Endothelial cell of umbilical vein (primary cell): ENCODE data around the gene MT1E. TPM values are rescaled to one million over a fixed set of nuclear protein-coding genes. Genes with fewer than 3 reads are reported as not detected.
A peak's percentile ranks its signal among the peaks of the same experiment; 100 is the strongest.

Experiments
- BruUV-seq: library from RNA; stranded (reverse); fragments of 400-500 nt; replicated peaks from 2 replicates; lab custom pipeline; 2021; lab: Mats Ljungman, UMichigan
- CTCF ChIA-PET: fragments of 300-600, 350-600 bp; sonication (Branson Sonifier 250); formaldehyde crosslinking; loops from one replicate; lab custom pipeline; 2021; ENCODE audit warnings: antibody characterized with exemption, inconsistent platforms; lab: Charles Lee
- POLR2A ChIA-PET: fragments of 300-600, 350-600 bp; sonication (Branson Sonifier 250); formaldehyde crosslinking; loops from one replicate; lab custom pipeline; 2021; ENCODE audit warnings: antibody characterized with exemption, inconsistent platforms; lab: Charles Lee
- DNase-seq: peaks from one replicate; pipeline ENCODE4 v3.0.0-alpha.2; 2011; ENCODE audit warnings: low read depth, low spot score
- FAIRE-seq: peaks from 2 replicates; lab custom pipeline; 2011; peaks lifted over from hg19 to GRCh38; lab: Jason Lieb, UNC
- H2AFZ ChIP-seq: 2 replicates; pipeline ENCODE4 v1.6.0; 2012; ENCODE audit warnings: low read depth, low read length, control low read depth, inconsistent platforms
- H3K27ac ChIP-seq: 2 replicates; pipeline ENCODE4 v1.5.1; 2011; ENCODE audit warnings: low read depth, mild to moderate bottlenecking, control low read depth, low read length, moderate library complexity; ENCODE audit not compliant: insufficient read depth
- H3K27me3 ChIP-seq, 2 experiments: 2 replicates each; pipeline versions ENCODE4 v1.6.0 to v1.6.1; 2011; ENCODE audit warnings: low read length in 2 of 2, mixed read lengths in 1 of 2; ENCODE audit not compliant: control insufficient read depth in 2 of 2, insufficient read depth in 2 of 2
- H3K36me3 ChIP-seq, 2 experiments: 2 replicates in 1 of 2; 3 replicates in 1 of 2; pipeline ENCODE4 v1.5.1; 2011; ENCODE audit warnings: low read length in 2 of 2, mild to moderate bottlenecking in 1 of 2, moderate library complexity in 1 of 2; ENCODE audit not compliant: control insufficient read depth in 2 of 2, insufficient read depth in 2 of 2; ENCODE audit errors: extremely low read depth in 1 of 2
- H3K4me1 ChIP-seq: 3 replicates; pipeline ENCODE4 v1.5.1; 2011; ENCODE audit warnings: mild to moderate bottlenecking, low read length; ENCODE audit not compliant: control insufficient read depth, insufficient read depth; ENCODE audit errors: extremely low read depth
- H3K4me2 ChIP-seq: 2 replicates; pipeline ENCODE4 v1.6.1; 2011; ENCODE audit warnings: low read length, control low read depth, mixed read lengths; ENCODE audit not compliant: insufficient read depth
- H3K4me3 ChIP-seq, 3 experiments: fragments of 200-600 bp in 1 of 3; sonication (generic), shearing (Covaris generic) in 1 of 3; replicated peaks in 1 of 3; 2 replicates each; pipeline ENCODE4 v1.5.1; 2011 to 2016; ENCODE audit warnings: control low read depth in 3 of 3, low read length in 3 of 3, mild to moderate bottlenecking in 2 of 3, inconsistent platforms in 1 of 3, low read depth in 1 of 3, moderate library complexity in 1 of 3; ENCODE audit not compliant: insufficient read depth in 1 of 3
- H3K79me2 ChIP-seq: 2 replicates; pipeline ENCODE4 v1.6.0; 2012; ENCODE audit warnings: low read length, inconsistent platforms; ENCODE audit not compliant: control insufficient read depth, insufficient read depth
- H3K9ac ChIP-seq: replicated peaks from 2 replicates; pipeline ENCODE3; 2011; ENCODE audit warnings: low read length, control low read depth; ENCODE audit not compliant: insufficient read depth; ENCODE audit errors: extremely low read depth
- H3K9me1 ChIP-seq: replicated peaks from 3 replicates; pipeline ENCODE4 v1.6.0; 2011; ENCODE audit warnings: mild to moderate bottlenecking, low read length; ENCODE audit not compliant: control insufficient read depth, insufficient read depth; ENCODE audit errors: extremely low read depth
- H3K9me3 ChIP-seq: replicated peaks from 2 replicates; pipeline ENCODE4 v1.5.1; 2012; ENCODE audit warnings: low read length, inconsistent platforms; ENCODE audit not compliant: control insufficient read depth, insufficient read depth
- H4K20me1 ChIP-seq: replicated peaks from 2 replicates; pipeline ENCODE3; 2011; ENCODE audit warnings: mild to moderate bottlenecking, low read length; ENCODE audit not compliant: control insufficient read depth, insufficient read depth; ENCODE audit errors: extremely low read depth
- CTCF ChIP-seq, 2 donors: IDR thresholded peaks; 1 replicate in 1 of 2; 2 replicates in 1 of 2; pipeline ENCODE4 v1.5.1; 2011; ENCODE audit warnings: low read length in 2 of 2, mild to moderate bottlenecking in 2 of 2, moderate library complexity in 2 of 2, control low read depth in 1 of 2, inconsistent platforms in 1 of 2, low read depth in 1 of 2; ENCODE audit not compliant: insufficient read depth in 1 of 2; ENCODE audit errors: extremely low read depth in 1 of 2
- FOS ChIP-seq: IDR thresholded peaks from 2 replicates; pipeline ENCODE4 v1.6.1; 2011; ENCODE audit warnings: mild to moderate bottlenecking, low read length, moderate library complexity, borderline replicate concordance; ENCODE audit not compliant: insufficient read depth
- GATA2 ChIP-seq: IDR thresholded peaks from 2 replicates; pipeline ENCODE4 v1.7.0; 2011; ENCODE audit warnings: low read depth, mild to moderate bottlenecking, moderate library complexity, mixed read lengths, low read length; ENCODE audit not compliant: insufficient read length, insufficient read depth
- JUN ChIP-seq: IDR thresholded peaks from 2 replicates; pipeline ENCODE4 v1.6.1; 2011; ENCODE audit warnings: borderline replicate concordance, low read depth; ENCODE audit not compliant: insufficient read length, insufficient read depth
- dilution Hi-C: fragments of 300-500 bp; cut with MboI; formaldehyde crosslinking; loops from one replicate; pipeline ENCODE4 v1.15.0; 2019; ENCODE audit warnings: low sequenced_read_pairs; ENCODE audit not compliant: extremely low pct_ligation_motif_present
- intact Hi-C: fragments of 100-400 bp; cut with micrococcal nuclease; formaldehyde crosslinking; loops from one replicate; pipeline ENCODE4 v1.10.0; 2022
- polyA plus RNA-seq, 4 experiments: library from polyadenylated mRNA; depleted of rRNA in 3 of 4; stranded (reverse) in 3 of 4; unstranded in 1 of 4; fragments of >200 nt; gene quantifications; 2 replicates each; pipeline versions ENCODE4 v1.2.1 to v1.2.3, GENCODE V29; 2011 to 2012; ENCODE audit warnings: missing spikeins in 1 of 4
- total RNA-seq: library from RNA; stranded (reverse); gene quantifications from 2 replicates; pipeline ENCODE4 v1.2.3, GENCODE V29; 2021
- TF ChIP-seq, protein P1 (sequence below): IDR thresholded peaks from 2 replicates; pipeline ENCODE4 v1.6.1; 2011; ENCODE audit not compliant: insufficient read depth, insufficient read length

The MT1E gene
- total and polyA plus RNA-seq, 2 donors (not counting 3 experiments of a cell fraction or from before 2014, with no cell fraction given): 208 to 346 TPM

- no peak overlapping the region for H2AFZ ChIP-seq
- no peak for DNase-seq
- no peak for TF ChIP-seq FOS
- TF ChIP-seq JUN: no peak
- TF ChIP-seq, protein P1, sequence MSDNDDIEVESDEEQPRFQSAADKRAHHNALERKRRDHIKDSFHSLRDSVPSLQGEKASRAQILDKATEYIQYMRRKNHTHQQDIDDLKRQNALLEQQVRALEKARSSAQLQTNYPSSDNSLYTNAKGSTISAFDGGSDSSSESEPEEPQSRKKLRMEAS: no peak
- no peak for TF ChIP-seq CTCF (IDR thresholded peaks at IDR 0.05; ENCODE audit: extremely low read depth in 1 of 2, insufficient read depth in 1 of 2, low read depth in 1 of 2, low read length in 2 of 2)
- TF ChIP-seq GATA2: peak; percentile 33
- no peaks in the 10 kb centered on the region for H3K36me3 ChIP-seq
- no peaks in the 10 kb centered on the region for H3K9me1 ChIP-seq
- peak overlapping the region; percentile 81 for H3K4me2 ChIP-seq
- H3K4me1 ChIP-seq: peaks cover 68% of the 10 kb centered on the region
- H4K20me1 ChIP-seq: no peaks in the 10 kb centered on the region
- peaks cover 28% of the 10 kb centered on the region for H3K79me2 ChIP-seq
- peak overlapping the region; percentile 99 for H3K27ac ChIP-seq
- dilution Hi-C loops (no loop called here), intact Hi-C loops (no loop called here)
- H3K9ac ChIP-seq: peak overlapping the region; percentile 95
- ChIA-PET POLR2A (interaction anchor here (1.1 to 4.5 kb wide), 2 partner anchors 9 to 17 kb away, joined by 8 to 51 read pairs; partner anchors contain the start of gene MT1E), CTCF (interaction anchor here (0.6 to 1.5 kb wide), 7 partner anchors 8 to 93 kb away, joined by 3 to 8 read pairs (median 3); no protein-coding TSS in a partner anchor)
- TSS peak; percentile 96 for BruUV-seq
- no peak for FAIRE-seq
- H3K4me3 ChIP-seq: peak overlapping the region; percentile 50 to 93 (median 83)
- no peaks in the 10 kb centered on the region for H3K9me3 ChIP-seq
- H3K27me3 ChIP-seq: no peaks in the 10 kb centered on the region
Measured at GRCh38 chr16:56608876-56609462, 16.6 kb upstream of the MT1E start.
